GM12892 (cell line): ENCODE measurements around the gene PADI6.

Experiments
- POLR2A ChIP-seq: IDR thresholded peaks from 2 replicates; pipeline ENCODE4 v1.6.1; 2011; ENCODE audit warnings: low read depth, low read length, control low read depth
- POLR2AphosphoS5 ChIP-seq: IDR thresholded peaks from 2 replicates; pipeline ENCODE4 v1.6.1; 2011; ENCODE audit warnings: low read depth, low read length, control low read depth

GRCh38 chr1:17447501-17447992 is 75.6 kb downstream of the PADI6 start:
- TF ChIP-seq POLR2AphosphoS5 (no peak), POLR2A (no peak)
